ENCODE measurements around the gene KDM7A.

Gene KDM7A

DNA sequence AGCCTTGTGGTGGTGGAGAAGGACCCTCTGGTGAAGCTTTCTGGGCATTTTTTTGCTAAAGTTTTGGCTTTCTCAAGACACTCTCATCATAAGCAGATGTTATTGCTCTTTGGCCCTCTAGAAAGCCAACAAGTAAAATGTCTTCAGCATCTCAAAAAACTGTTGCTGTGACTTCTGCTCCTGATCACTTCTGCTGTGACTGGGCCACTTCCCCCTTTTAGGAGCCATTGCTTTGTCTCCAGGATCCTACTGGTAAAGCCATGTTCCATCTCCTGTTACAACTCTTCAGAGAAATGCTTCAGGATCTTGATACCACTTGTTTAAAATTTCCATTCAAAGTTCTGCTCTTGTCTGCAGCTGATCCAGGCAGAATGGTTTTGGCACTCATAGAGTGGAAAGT, 125.0 kb downstream of the KDM7A start:
- DNase-seq, result no peak

- DNase-seq, result no peak
Measured at GRCh38 chr7:140050100-140050499, 126.7 kb downstream of the KDM7A start.

- DNase-seq, result no peak
Measured at GRCh38 chr7:140049339-140050024, 127.3 kb downstream of the KDM7A start.

DNA sequence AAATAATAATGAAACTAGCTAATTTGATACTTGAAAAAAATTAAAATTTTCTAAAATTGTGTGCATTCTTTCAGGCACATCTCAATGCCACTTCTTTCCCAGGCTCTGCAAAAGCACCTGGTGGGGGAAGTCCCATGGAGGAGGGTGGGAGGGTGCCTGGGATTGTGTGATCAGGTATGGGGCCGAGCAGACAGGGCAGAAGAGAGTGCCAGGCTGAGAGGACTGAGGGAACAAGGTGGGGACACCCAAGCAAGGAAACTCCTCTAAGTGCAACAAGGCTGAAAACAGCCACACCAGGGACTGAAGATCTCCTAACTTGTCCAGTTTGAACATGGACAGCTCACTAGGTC, 127.8 kb downstream of the KDM7A start:
- DNase-seq, result no peak

DNA sequence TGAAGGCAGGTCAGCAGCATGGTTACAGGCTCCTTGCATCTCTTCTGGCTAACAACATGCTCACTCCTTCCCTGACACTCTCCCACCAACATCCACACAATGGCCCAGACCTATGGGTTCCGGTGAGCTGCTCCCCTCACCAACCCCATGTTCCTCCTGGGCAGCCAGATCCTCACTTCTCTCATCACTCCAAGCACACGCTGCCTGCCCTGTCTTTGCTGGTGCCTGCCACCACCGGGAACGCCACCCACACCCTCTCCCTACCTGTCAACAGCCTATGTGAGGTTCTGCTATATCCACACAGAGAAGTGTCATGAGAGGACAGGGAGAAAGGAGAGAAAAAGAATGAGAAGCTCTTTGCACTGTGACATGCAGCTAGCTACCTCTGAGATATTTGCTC, 128.6 kb downstream of the KDM7A start:
- DNase-seq, result no peak

DNA sequence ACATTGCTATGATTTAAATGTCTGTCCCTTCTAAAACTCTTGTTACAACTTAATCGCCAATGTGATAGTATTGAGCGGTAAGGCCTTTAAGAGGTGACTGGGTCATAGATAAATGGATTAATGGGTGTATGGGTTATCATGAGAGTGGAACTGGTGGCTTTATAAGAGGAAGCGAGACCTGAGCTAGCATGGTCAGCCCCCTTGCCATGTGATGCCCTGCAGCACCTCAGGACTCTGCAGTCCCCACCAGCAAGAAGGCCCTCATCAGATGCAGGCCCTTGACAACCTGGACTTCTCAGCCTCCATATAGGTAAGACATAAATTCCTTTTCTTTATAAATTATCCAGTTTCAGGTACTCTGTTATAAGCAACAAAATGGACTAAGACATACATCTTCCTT, 129.6 kb downstream of the KDM7A start:
- no peak for DNase-seq

DNA sequence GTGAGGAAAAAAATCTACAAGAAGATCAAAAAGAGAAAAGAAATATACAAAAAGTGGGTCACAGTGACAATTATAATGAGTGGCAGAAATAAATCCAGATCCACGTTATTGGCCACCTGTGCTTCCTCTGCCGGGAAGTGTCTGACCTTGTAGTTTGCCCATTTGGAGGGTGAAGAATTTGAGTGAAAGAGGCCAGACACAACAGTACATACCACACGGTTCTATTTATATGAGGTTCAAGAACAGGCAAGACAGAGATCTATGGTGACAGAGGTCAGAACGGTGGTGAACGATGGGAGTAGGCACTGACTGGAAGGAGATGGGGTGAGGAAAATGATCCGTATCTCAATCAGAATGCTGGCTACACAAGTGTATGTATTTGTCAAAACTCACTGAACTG, 131.1 kb downstream of the KDM7A start:
- DNase-seq, result no peak

DNA sequence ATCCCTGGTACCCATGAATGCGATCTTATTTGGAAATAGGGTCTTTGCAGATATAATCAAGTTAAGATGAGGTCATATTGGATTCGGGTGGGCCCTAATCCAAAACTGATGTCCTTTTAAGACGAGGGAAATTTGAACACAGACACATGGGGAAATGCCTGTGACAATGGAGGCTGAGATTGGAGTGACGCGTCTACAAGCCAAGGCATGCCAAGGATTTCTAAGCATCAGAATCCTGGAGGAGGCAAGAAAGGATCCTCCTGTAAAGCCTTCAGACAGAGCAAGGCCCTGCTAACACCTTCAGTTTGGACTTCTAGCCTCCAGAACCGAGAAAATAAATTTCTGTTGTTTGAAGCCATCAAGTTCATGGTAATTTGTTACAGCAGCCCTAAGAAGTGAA, 132.5 kb downstream of the KDM7A start:
- no peak for DNase-seq

DNA sequence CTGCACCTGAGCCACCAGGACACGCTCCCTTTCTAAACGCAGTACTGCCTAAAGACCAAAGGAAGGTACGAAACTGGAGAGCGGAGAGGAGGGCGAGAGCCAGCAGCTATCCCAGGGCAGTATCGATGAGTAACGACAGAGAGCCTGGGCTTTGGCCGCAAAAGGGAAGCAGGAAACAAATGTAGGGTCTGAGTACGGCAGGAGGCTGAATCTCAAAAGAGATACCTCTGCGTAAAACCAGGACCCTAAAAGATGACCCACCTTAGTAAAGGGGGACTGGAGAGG, 134.5 kb downstream of the KDM7A start:
- no peak for DNase-seq

DNA sequence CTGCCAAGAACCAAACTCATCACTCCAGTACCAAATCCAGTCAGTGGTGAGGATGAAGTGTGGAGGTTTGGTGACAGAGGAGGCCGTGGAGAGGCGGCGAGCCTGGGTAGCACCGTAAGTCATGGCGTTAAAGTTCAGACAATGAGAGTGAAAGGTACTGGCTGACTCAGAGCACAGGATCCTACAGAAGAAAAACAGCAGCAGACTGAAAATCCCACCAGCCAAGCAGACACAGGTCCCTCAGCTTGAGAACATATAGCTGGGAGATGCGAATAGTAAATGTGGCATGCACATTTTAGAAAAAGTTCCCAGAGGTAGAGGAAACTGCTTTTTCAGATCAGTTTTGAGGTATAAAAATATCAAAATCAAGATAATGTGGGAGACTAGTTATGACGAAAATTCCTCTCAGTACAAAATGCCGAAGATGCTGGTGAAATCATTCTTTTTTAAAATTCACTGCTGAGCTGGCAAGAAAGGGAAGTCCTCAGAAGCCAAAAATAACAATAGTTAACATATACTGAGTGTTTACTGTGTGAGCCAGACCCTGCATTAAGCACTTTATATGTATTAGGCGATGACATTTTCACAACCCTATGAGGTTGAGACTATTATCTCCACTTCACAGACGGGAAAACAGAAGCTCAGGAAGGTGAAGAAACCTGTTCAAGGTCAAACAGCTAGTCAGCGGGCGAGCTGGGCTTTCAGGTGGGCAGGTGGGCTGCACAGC, 135.0 kb downstream of the KDM7A start:
- DNase-seq, result no peak

GRCh38 chr7:140039896-140040295, 136.9 kb downstream of the KDM7A start:
- no peak for DNase-seq

GRCh38 chr7:140039066-140039465, 137.7 kb downstream of the KDM7A start:
- DNase-seq, result no peak

- DNase-seq, result no peak
Measured at GRCh38 chr7:140036224-140036962, 140.4 kb downstream of the KDM7A start.

- no peak for DNase-seq
Measured at GRCh38 chr7:140035400-140036223, 141.2 kb downstream of the KDM7A start.

Measured in NCI-H2171 treated with DMSO at 0.1 percent for 48 hours (cell line).